GM12801 (cell line): ENCODE measurements around the gene CLDN6.

Experiments
- CTCF ChIP-seq: IDR thresholded peaks from one replicate; pipeline ENCODE4 v1.5.1; 2011; ENCODE audit warnings: control low read depth; ENCODE audit not compliant: insufficient read length; ENCODE audit errors: extremely low read depth

The CLDN6 gene

GRCh38 chr16:2967211-2967631 lies 50.8 kb downstream of the CLDN6 start:
- TF ChIP-seq CTCF = no peak

GRCh38 chr16:2966808-2967191 lies 51.2 kb downstream of the CLDN6 start:
- no peak for TF ChIP-seq CTCF

GRCh38 chr16:2966043-2966807 lies 51.8 kb downstream of the CLDN6 start:
- no peak for TF ChIP-seq CTCF
